ENCODE results near the gene CLSTN1.

DNA sequence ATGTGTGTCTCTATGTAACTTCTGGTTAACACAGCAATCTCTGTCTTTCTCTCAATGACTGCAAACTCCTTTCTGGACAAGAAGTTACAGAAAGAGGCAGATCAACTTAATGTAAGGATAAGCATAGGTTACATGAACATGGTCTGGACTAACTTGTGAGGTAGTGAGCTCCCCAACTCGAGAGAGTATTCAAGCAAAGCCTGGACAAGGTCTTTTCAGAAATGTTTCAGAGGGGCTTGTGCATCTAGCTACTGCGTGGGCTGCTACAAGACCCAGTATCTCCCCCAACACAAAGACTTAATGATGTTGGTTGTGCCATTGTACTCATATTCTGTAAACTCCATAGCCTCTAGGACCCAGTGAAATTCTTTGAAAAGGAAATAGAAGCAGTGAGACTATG is 23.5 kb upstream of the CLSTN1 start:
- TF ChIP-seq, protein P1, sequence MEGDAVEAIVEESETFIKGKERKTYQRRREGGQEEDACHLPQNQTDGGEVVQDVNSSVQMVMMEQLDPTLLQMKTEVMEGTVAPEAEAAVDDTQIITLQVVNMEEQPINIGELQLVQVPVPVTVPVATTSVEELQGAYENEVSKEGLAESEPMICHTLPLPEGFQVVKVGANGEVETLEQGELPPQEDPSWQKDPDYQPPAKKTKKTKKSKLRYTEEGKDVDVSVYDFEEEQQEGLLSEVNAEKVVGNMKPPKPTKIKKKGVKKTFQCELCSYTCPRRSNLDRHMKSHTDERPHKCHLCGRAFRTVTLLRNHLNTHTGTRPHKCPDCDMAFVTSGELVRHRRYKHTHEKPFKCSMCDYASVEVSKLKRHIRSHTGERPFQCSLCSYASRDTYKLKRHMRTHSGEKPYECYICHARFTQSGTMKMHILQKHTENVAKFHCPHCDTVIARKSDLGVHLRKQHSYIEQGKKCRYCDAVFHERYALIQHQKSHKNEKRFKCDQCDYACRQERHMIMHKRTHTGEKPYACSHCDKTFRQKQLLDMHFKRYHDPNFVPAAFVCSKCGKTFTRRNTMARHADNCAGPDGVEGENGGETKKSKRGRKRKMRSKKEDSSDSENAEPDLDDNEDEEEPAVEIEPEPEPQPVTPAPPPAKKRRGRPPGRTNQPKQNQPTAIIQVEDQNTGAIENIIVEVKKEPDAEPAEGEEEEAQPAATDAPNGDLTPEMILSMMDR (IDR thresholded peaks at IDR 0.05 in 8 of 11, conservative IDR thresholded peaks at IDR 0.05 in 3 of 11), result no peak
- no peak for TF ChIP-seq POLR2AphosphoS5 (IDR thresholded peaks at IDR 0.05)

Data from spleen (tissue), 7 donors.